Inferior parietal cortex (tissue), 1 donor: ENCODE measurements around the gene IL1RAPL1.

ENCODE experiments used
- DNase-seq: peaks from one replicate; pipeline ENCODE4 v3.0.0-alpha.2; 2016; ENCODE audit errors: extremely low spot score

Gene IL1RAPL1

DNA sequence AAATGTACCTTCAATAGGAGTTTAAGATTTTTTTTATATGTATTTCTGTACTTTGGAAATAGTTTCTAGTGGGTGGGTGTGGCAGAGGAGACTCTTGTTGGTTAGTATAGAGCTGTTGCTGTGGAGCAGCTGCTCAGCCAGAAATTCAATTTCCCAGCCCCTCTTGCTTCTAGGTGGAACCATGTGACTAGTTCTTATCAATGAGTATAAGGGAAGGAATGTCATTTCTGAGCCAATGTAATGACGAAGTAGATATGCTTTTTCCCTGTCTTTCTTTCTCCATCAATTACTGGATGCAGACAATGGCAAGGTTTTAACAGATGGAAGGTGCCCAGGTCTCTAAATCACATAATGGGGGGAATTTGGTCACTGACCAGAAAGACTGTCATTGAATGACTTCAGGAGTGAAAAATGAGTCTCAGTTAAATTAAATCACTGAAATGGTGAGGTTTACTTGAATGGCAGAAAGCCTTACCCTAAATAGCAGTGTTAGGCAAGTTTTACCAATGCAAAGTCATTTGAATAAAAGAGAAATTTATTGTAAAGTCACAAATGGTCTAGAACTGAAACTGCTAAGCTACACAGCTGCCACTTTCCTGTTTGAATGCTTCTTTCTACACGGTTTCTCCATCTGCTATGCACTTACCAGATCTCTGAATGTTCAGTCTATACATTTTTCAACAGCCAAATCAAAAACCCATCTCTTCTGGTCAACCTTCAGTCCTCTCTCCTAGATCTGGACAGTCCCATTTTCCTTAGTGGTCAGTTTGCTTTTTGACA is 832.7 kb downstream of the IL1RAPL1 start:
- DNase-seq = no peak

- no peak for DNase-seq
Observed at GRCh38 chrX:29422034-29422433, 834.8 kb downstream of the IL1RAPL1 start.

DNA sequence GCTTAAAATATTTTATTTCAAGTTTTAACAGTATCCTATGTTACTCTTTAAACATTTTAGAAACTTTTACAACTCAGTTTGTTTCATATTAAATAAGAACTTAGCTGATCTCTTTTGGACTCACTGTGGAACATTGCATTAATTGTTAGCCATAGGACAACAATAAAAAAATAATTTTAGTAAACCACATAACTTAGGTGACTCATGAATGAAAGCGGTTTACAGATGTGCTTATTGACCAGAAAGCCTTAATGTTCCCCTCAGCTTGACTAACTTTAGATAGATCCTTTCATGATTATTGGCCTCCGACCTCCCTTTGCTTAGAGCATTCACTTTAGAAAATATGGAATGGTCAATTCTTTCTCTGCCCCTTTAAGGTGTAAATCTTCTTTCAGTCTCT is 844.6 kb downstream of the IL1RAPL1 start:
- no peak for DNase-seq

- DNase-seq = no peak
Observed at GRCh38 chrX:29432534-29432933, 845.3 kb downstream of the IL1RAPL1 start.

- DNase-seq = no peak
Observed at GRCh38 chrX:29434939-29435338, 847.7 kb downstream of the IL1RAPL1 start.

- DNase-seq = no peak
Observed at GRCh38 chrX:29435396-29435795, 848.1 kb downstream of the IL1RAPL1 start.

GRCh38 chrX:29447867-29448266 is 860.6 kb downstream of the IL1RAPL1 start:
- no peak for DNase-seq

- no peak for DNase-seq
Observed at GRCh38 chrX:29453333-29453732, 866.1 kb downstream of the IL1RAPL1 start.

GRCh38 chrX:29455702-29456101 is 868.5 kb downstream of the IL1RAPL1 start:
- DNase-seq = no peak

- DNase-seq = no peak
Observed at GRCh38 chrX:29461039-29461438, 873.8 kb downstream of the IL1RAPL1 start.

GRCh38 chrX:29466456-29466855 is 879.2 kb downstream of the IL1RAPL1 start:
- DNase-seq = no peak

DNA sequence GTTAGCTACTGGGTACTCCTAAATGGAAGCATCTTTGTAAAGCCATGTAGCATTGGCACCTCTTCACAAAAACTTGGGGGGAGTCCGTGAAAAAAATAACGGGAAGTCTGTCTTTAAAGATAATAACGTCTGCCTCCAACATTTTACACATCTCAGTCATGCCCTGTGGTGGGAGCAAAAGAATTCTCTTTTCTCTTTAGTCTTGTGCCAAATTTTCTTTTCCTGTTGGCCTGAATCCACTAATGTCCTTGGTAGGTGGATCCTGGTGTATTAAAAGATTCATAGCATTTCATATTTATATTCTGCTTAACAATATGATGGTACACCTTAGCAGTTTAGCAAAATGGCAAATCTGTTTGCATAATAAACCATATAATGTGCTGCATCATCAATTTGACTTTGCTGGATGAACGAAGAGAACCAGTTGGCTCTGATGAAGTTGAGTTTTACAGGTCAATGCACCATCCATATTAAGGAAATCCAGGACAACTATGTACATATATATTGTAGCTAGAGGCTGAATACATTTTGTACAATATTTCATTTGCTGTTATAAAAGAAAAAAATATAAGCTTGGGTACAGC is 881.8 kb downstream of the IL1RAPL1 start:
- no peak for DNase-seq

GRCh38 chrX:29470030-29470429 is 882.8 kb downstream of the IL1RAPL1 start:
- DNase-seq = no peak

DNA sequence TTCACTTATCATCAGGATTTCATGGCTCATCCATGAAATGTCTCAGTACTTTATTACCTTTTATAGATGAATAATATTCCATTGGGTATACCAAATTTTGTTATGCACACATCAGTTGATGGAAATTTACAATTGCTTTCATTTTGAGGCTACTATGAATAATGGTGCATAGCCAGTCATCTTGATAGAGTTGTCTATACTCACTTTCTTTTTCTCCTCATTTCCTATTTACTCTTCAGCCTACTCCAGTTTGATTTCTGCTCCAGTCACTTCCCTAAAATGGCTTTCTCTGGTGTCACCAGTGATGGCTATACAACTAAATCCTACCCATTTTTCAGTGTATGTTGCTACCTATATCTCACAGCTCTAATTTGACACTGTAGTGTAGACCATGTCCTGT is 884.6 kb downstream of the IL1RAPL1 start:
- no peak for DNase-seq

GRCh38 chrX:29477878-29478277 is 890.6 kb downstream of the IL1RAPL1 start:
- no peak for DNase-seq

GRCh38 chrX:29478336-29479069 is 891.3 kb downstream of the IL1RAPL1 start:
- no peak for DNase-seq

- no peak for DNase-seq
Observed at GRCh38 chrX:29487214-29487613, 900.0 kb downstream of the IL1RAPL1 start.

DNA sequence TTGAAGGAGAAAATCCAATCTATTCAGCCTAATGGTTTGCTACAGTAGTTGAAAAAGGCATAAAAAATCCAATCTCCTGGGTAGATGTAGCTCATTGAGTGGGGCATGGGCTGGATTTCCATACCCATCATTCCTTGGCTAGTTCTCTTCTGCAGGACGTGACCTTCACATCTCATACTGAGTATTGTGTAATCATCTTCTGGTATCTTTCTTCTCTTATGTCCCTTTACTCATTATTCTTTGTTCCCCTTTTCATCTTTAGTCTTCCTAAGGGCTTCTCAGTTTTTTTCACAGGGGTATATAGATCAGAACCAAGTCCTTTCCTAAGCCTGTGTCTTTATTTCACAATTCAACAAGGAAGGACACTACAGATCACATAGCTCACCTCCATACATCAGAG is 900.5 kb downstream of the IL1RAPL1 start:
- DNase-seq = no peak

GRCh38 chrX:29488919-29489318 is 901.7 kb downstream of the IL1RAPL1 start:
- DNase-seq = no peak

DNA sequence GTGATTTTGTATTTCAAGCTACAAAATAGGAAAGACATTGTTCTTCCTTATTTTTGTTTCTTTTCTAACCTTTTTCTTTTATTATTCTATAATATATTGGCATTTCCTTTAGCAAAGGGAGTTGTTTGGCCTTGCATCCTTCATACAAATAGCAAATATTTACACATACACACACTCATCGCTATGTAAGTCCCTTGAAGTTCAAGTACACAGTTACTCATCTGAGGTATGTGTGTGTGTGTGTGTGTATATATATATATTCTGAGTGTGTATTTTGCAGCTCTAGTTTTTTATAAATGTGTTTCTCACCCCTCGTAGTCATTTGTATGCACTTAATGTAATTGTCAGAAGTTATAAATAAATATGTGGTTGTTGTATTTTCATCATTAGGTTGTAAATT is 903.4 kb downstream of the IL1RAPL1 start:
- DNase-seq = no peak

GRCh38 chrX:29491659-29492058 is 904.4 kb downstream of the IL1RAPL1 start:
- no peak for DNase-seq

GRCh38 chrX:29496636-29497180 is 909.5 kb downstream of the IL1RAPL1 start:
- no peak for DNase-seq

GRCh38 chrX:29506729-29507128 is 919.5 kb downstream of the IL1RAPL1 start:
- no peak for DNase-seq
